Fibroblast of pulmonary artery (primary cell): ENCODE results near the gene PTPRQ.

Experiments
- DNase-seq: peaks from one replicate; pipeline ENCODE4 v3.0.0-alpha.2; 2010; ENCODE audit warnings: low read depth
- H3K4me3 ChIP-seq: replicated peaks from 2 replicates; pipeline ENCODE4 v1.5.1; 2011; ENCODE audit warnings: low read depth, mild to moderate bottlenecking, control low read depth, low read length, moderate library complexity
- CTCF ChIP-seq: IDR thresholded peaks from 2 replicates; pipeline ENCODE4 v1.5.1; 2011; ENCODE audit warnings: mild to moderate bottlenecking, control low read depth, low read length, inconsistent platforms; ENCODE audit errors: missing control alignments

Gene PTPRQ

GRCh38 chr12:80710727-80711449, 266.9 kb downstream of the PTPRQ start:
- no peak for TF ChIP-seq CTCF
- no peak overlapping the region for H3K4me3 ChIP-seq
- DNase-seq: no peak

DNA sequence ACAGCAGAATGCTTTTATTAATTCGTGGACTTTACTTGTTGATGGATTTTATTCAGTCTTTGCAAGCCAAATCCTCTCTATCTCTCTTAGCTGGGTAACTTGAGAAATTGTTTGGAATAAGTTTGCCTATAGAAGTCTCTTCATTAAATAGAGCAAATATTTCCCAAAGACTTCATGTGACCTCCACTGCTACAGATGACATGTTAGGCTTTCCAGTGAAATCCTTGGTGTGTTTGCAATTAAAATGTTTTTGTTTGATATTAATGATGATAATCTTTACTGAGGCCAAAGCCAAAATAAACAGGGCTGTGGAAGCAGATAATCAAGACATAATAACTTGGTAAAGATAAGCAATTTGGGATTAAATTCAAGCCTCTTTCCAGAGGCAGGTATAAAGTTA, 267.8 kb downstream of the PTPRQ start:
- no peak for TF ChIP-seq CTCF
- no peak for DNase-seq
- H3K4me3 ChIP-seq: no peak overlapping the region

DNA sequence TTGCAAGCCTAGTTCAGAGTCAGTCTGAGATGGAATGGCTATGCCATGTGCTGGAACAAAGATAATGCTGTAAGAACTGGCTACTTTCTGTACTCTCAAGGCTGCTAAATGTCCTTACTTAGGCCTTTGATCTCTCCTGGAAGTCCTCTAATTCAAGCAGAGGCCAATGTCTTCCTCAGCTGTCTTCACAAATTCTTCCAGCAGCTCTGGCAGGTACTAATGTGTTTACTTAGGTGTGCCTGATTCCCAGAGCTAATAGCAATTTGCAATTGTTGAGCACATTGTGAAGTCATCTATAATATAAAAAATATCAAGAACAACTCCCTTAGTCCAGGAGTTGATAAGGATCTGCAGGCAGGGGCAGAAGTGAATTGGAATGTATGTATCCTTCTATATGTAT, 268.8 kb downstream of the PTPRQ start:
- H3K4me3 ChIP-seq: no peak overlapping the region
- TF ChIP-seq CTCF: no peak
- no peak for DNase-seq

DNA sequence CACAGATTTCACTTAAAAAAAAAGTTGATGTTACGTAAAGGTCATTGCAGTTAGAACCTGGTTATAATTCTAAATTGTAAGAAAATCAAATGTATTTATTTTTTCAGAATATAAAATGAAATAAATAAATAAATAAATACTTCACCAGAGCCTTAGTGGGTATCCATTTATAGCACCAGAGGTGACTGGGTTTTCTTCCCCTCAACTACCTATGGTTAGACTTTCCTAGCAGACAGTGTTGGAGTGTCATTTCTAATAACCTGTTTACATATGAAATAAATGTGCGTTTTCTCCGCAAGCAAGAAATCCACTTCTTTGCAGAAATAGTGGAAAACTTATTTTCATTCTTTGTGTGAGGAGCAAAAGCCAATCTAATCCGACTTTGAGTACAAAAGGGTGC, 269.4 kb downstream of the PTPRQ start:
- no peak for TF ChIP-seq CTCF
- no peak overlapping the region for H3K4me3 ChIP-seq
- no peak for DNase-seq

DNA sequence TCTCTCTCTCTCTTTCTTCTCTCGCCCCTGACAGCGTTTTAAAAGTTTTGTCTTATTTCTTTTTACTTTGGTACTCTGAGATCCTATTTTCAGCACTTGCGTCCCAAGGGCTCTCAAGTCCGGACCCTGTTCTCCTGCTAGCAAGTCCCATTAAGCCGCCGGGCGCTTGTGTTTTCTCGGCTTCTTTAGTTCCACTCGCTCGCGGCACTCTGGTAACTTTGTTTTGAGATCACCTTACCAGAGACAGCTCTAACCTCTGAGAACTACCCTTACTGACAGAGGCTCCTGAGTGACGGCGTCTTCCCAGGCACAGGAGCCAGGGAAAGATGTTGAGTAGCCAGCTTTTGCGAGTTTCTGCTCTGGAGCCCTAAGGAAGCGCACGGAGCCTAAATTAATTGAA, 270.0 kb downstream of the PTPRQ start:
- DNase-seq: peak; percentile 25
- TF ChIP-seq CTCF: no peak
- H3K4me3 ChIP-seq: peak overlapping the region; percentile 31

DNA sequence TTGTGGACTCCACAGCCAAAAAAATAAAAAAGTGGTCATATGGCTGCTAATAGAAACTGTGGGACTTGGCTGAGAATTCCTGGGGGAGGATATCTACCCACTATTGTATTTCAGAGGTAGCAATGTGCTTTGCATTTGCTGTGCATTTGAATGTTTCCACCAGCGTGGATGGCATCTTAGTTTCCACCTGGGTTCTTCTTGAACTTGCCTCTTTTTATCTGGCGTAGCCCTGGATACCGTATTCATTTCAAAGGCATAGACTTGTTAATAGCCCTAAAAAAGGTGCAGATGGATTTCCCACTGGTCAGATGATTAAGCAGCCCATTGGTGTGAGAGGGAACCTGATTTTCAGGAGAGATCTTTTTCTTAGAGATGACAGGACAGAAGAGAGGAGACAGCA, 270.8 kb downstream of the PTPRQ start:
- TF ChIP-seq CTCF: no peak
- no peak overlapping the region for H3K4me3 ChIP-seq
- DNase-seq: no peak

GRCh38 chr12:80715713-80716249, 271.7 kb downstream of the PTPRQ start:
- TF ChIP-seq CTCF: no peak
- H3K4me3 ChIP-seq: no peak overlapping the region
- DNase-seq: no peak
